NAMALWA (cell line): ENCODE results near the gene SYNGR4.

ENCODE experiments used
- DNase-seq: peaks from one replicate; pipeline ENCODE4 v3.0.0-alpha.2; 2015; ENCODE audit warnings: low spot score

Gene SYNGR4

GRCh38 chr19:48397263-48398101 is 33.3 kb downstream of the SYNGR4 start:
- DNase-seq, result no peak

GRCh38 chr19:48398102-48398374 is 33.9 kb downstream of the SYNGR4 start:
- DNase-seq, result no peak

DNA sequence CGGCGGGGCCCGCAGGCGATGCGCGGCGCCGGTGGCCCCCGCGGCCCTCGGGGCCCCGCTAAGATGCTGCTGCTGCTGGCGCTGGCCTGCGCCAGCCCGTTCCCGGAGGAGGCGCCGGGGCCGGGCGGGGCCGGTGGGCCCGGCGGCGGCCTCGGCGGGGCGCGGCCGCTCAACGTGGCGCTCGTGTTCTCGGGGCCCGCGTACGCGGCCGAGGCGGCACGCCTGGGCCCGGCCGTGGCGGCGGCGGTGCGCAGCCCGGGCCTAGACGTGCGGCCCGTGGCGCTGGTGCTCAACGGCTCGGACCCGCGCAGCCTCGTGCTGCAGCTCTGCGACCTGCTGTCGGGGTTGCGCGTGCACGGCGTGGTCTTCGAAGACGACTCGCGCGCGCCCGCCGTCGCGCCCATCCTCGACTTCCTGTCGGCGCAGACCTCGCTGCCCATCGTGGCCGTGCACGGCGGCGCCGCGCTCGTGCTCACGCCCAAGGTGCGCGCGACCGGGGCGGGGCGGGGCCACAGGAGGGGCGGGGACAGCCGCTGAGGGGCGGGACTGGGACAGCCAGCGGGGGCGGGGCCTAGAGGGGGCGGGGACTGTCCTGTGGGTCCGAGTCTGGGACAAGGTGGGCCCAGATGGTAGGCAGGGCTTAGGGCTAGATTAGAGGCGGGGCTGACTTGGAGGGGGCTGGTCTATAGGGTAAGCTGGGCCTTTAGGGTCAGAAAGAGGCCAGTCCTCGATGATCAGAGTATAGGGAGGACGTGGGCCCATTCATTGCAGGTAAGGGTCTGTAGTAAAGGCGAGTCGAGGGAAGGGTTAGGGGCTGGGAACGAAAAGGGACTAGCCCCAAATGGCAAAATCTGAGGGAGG is 34.4 kb downstream of the SYNGR4 start:
- DNase-seq, result peak; percentile 83

GRCh38 chr19:48400018-48400742 is 36.0 kb downstream of the SYNGR4 start:
- DNase-seq, result no peak

DNA sequence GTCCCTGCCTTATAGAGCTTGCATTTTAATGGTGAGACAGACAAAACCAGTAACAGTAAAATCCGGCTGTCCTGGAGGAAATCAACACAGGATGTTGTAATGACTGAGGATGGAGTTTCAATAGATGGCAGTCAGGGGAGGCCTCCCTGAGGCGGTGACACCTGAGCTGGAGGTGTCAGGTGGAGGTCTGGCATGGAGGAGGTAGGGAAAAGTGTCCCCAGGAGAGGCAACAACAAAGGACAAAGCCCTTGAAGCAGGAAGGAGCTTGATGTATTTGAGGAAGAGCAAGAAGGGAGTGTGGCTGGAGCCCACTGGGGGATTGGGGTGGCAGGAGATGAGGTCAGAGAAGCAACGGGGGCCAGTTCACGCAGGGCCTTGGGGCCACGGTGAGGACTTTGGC is 37.1 kb downstream of the SYNGR4 start:
- no peak for DNase-seq

GRCh38 chr19:48403606-48404005 is 39.4 kb downstream of the SYNGR4 start:
- peak; percentile 83 for DNase-seq

DNA sequence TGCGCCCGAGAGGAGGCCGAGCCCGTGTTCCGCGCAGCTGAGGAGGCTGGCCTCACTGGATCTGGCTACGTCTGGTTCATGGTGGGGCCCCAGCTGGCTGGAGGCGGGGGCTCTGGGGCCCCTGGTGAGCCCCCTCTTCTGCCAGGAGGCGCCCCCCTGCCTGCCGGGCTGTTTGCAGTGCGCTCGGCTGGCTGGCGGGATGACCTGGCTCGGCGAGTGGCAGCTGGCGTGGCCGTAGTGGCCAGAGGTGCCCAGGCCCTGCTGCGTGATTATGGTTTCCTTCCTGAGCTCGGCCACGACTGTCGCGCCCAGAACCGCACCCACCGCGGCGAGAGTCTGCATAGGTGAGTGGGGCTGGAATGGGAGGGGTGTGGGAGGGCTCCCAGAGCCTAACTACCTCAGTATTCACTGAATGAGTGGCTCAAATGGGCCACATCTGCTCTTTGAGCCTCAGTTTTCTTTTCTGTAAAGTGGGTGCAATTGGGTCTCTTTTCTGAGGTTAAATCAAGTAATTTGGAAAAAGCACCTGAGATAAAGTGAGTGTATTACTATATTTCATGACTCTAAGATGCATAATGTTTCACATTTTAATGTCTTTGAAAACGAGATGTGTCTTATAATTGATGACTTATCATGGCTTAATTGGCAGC is 41.0 kb downstream of the SYNGR4 start:
- DNase-seq, result no peak

DNA sequence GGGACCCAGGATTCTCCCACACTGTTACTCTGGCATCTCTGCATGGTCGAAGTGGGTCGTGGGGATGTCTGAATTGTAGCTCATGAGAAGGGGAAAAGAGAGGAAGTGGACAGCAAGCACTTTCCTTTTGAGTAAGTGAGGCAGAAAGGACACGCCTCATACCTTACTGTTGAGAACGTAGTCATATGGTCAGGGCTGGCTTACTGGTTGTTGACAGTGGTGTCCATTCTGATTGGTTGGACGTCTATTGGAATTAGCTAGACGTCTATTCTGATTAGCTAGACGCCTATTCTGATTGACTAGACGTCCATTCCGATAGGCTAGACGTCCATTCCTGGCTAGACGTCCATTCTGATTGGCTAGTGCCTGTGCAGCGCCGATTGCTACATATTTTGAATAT is 41.7 kb downstream of the SYNGR4 start:
- no peak for DNase-seq

DNA sequence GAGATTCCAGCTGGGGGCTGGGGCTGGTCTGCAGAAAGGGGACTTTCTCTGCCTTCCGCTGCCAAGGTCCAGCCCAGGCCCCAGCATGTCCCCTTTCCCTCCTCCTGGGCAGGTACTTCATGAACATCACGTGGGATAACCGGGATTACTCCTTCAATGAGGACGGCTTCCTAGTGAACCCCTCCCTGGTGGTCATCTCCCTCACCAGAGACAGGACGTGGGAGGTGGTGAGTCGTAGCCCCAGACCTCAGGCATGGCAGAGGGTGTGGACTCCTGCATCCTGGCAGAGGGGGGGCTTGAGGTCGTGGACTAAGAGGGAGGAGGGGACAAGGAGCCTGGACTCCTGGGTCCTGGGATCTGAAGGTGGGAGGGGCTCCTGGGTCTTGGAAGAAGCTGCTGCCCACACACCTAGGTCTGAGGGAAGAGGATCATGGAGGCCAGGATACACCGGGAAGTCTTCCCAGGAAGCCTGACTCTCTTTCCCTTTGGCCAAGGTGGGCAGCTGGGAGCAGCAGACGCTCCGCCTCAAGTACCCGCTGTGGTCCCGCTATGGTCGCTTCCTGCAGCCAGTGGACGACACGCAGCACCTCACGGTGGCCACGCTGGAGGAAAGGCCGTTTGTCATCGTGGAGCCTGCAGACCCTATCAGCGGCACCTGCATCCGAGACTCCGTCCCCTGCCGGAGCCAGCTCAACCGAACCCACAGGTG is 49.9 kb downstream of the SYNGR4 start:
- DNase-seq, result no peak

GRCh38 chr19:48415395-48415794 is 51.2 kb downstream of the SYNGR4 start:
- peak; percentile 93 for DNase-seq

GRCh38 chr19:48415806-48416221 is 51.6 kb downstream of the SYNGR4 start:
- no peak for DNase-seq

DNA sequence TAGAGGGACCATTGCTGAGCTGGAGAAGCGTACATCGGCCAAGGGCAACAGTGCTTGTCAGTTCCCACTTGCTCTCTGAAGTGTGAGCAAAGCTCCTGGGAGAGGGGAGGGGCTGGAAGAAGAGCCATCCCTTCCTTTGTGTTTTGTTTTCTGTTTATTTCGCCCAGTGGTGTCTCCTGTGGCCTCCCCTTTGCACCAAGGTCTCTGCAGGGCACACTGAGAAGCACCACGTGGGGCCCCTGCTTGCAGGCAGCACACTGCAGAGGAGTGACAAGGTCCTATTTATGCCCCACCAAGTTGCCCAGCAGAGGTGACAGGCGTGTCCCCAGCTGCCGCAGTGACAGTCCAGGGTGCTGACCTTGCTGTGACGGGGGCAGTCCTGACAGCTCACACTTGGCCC is 53.3 kb downstream of the SYNGR4 start:
- no peak for DNase-seq

DNA sequence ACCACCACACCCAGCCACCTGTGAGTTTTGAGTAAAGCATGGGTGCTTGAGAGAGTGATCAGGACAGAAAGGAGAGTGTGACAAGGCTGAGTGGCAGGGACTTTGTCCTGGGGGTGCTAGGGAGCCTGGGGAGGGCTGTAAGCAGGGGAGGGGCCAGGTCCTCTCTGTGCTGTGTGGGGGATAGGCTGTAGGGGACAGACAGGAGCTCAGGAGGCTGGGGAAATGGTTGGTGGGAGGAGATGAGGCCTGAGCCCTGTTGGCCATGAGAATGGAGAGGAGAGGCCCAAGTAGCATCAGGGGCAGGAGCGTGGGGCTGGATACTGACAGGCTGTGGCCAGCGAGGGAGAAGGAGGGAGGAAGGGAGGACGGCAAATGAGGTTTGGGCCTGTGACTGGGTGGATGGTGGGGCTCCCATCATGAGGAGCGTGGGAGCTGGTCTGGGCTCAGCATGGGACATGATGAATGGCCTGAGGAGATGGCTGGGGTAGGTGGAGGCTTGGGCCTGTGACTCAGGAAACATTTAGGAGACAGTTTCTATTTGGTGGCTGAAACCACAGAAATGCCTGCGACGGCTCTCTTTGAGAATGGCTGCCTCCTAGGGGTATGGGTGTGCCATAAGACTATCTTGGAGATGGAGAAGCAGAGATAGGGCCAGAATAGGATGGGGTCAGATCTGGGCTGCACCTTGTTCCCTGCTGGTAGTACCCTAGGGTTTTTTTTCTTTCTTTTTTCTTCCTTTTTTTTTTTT is 54.3 kb downstream of the SYNGR4 start:
- no peak for DNase-seq

DNA sequence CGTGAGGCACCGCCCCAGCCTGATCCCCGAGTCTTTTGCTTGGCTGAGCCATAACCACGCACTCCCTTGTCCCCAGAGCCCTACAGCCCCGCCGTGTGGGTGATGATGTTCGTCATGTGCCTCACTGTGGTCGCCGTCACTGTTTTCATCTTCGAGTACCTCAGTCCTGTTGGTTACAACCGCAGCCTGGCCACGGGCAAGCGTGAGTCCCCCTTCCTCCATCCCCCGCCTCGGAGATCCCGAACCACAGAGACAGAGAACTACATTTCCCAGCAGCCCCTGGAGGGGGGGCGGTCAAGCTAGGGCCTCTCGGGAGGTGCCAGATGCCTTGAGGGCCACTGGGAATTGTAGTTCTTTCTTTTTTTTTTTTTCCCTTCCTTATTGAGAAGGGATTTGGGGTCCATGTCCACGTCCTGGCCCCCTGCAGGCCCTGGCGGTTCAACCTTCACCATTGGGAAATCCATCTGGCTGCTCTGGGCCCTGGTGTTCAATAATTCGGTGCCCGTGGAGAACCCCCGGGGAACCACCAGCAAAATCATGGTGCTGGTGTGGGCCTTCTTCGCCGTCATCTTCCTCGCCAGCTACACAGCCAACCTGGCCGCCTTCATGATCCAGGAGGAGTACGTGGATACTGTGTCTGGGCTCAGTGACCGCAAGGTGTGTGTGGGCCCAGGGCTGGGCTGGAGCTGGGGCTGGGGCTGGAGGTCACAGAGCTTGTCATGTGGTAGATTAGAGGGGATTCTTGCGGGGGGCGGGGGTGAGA is 55.2 kb downstream of the SYNGR4 start:
- peak; percentile 75 for DNase-seq

- DNase-seq, result no peak
Observed at GRCh38 chr19:48421548-48421947, 57.4 kb downstream of the SYNGR4 start.

- no peak for DNase-seq
Observed at GRCh38 chr19:48424694-48425219, 60.6 kb downstream of the SYNGR4 start.
